HepG2 (cell line): ENCODE data around the gene DNAJC9. TPM values are rescaled to one million over a fixed set of nuclear protein-coding genes. Genes with fewer than 3 reads are reported as not detected.

Experiments
- PRPF4 ChIP-seq: fragments of 200-400 bp; formaldehyde crosslinking; IDR thresholded peaks from 2 replicates; pipeline ENCODE4 v1.6.1; 2016; ENCODE audit warnings: low read length, low read depth; ENCODE audit not compliant: poor library complexity, severe bottlenecking
- ZFP62 ChIP-seq: sonication (generic); formaldehyde crosslinking; IDR thresholded peaks from 2 replicates; pipeline ENCODE4 v1.4.0; 2020; ENCODE audit warnings: missing genetic modification reagents
- ZNF296 ChIP-seq: sonication (generic); formaldehyde crosslinking; conservative IDR thresholded peaks from 2 replicates; pipeline ENCODE4 v1.5.0; 2020; ENCODE audit warnings: mild to moderate bottlenecking, missing genetic modification reagents
- ZNF878 ChIP-seq: sonication (generic); formaldehyde crosslinking; IDR thresholded peaks from 2 replicates; pipeline ENCODE4 v1.8.1; 2023; ENCODE audit warnings: mild to moderate bottlenecking, missing genetic modification reagents, moderate library complexity
- polyA plus RNA-seq, 8 experiments: library from polyadenylated mRNA; depleted of rRNA in 3 of 8; stranded (reverse) in 7 of 8; unstranded in 1 of 8; fragments of >200 nt; fragmentation: Illumina TruSeq in 4 of 8; extraction: Trizol in 4 of 8; gene quantifications; 2 replicates each; pipeline versions ENCODE4 v1.2.1 to v1.2.3, GENCODE V29; 2011 to 2016; ENCODE audit warnings: low read depth in 4 of 8, missing spikeins in 1 of 8, mixed read lengths in 1 of 8; ENCODE audit not compliant: insufficient read depth in 1 of 8
- total RNA-seq, 5 experiments: library from RNA; depleted of rRNA; stranded (reverse); fragments of >200 nt; fragmentation: Illumina TruSeq; extraction: Trizol; gene quantifications; 2 replicates each; pipeline ENCODE4 v1.2.3, GENCODE V29; 2016; ENCODE audit warnings: low read depth in 1 of 5
- TF ChIP-seq, protein P1 (sequence below), 2 experiments: fragments of 450-650 bp in 1 of 2; sonication (generic) in 1 of 2; formaldehyde crosslinking in 1 of 2; IDR thresholded peaks; 2 replicates each; pipeline versions ENCODE4 v1.6.1 to v1.8.0; 2016 to 2022; ENCODE audit warnings: antibody characterized with exemption in 1 of 2, mild to moderate bottlenecking in 1 of 2, missing genetic modification reagents in 1 of 2

DNAJC9 gene
- total and polyA plus RNA-seq, 2 of the 13 experiments (the other 11 are each of a cell fraction or from before 2014, with no cell fraction given) = 15.9 to 60.3 TPM

- TF ChIP-seq, protein P1, sequence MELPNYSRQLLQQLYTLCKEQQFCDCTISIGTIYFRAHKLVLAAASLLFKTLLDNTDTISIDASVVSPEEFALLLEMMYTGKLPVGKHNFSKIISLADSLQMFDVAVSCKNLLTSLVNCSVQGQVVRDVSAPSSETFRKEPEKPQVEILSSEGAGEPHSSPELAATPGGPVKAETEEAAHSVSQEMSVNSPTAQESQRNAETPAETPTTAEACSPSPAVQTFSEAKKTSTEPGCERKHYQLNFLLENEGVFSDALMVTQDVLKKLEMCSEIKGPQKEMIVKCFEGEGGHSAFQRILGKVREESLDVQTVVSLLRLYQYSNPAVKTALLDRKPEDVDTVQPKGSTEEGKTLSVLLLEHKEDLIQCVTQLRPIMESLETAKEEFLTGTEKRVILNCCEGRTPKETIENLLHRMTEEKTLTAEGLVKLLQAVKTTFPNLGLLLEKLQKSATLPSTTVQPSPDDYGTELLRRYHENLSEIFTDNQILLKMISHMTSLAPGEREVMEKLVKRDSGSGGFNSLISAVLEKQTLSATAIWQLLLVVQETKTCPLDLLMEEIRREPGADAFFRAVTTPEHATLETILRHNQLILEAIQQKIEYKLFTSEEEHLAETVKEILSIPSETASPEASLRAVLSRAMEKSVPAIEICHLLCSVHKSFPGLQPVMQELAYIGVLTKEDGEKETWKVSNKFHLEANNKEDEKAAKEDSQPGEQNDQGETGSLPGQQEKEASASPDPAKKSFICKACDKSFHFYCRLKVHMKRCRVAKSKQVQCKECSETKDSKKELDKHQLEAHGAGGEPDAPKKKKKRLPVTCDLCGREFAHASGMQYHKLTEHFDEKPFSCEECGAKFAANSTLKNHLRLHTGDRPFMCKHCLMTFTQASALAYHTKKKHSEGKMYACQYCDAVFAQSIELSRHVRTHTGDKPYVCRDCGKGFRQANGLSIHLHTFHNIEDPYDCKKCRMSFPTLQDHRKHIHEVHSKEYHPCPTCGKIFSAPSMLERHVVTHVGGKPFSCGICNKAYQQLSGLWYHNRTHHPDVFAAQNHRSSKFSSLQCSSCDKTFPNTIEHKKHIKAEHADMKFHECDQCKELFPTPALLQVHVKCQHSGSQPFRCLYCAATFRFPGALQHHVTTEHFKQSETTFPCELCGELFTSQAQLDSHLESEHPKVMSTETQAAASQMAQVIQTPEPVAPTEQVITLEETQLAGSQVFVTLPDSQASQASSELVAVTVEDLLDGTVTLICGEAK (IDR thresholded peaks at IDR 0.05) = no peak
- TF ChIP-seq, protein P1 (CRISPR knock-in tag; IDR thresholded peaks at IDR 0.05) = no peak
- TF ChIP-seq ZNF296 (CRISPR knock-in tag) (no peak), ZFP62 (no peak), PRPF4 (no peak), ZNF878 (CRISPR knock-in tag) (no peak)
Measured at GRCh38 chr10:73225518-73225917, 21.5 kb downstream of the DNAJC9 start (continued).
